ENCODE measurements around the gene H2AZ2. TPM values are rescaled to one million over a fixed set of nuclear protein-coding genes. Genes with fewer than 3 reads are reported as not detected.

H2AZ2 gene
- total RNA-seq, result 208 TPM

GRCh38 chr7:44847920-44848634, at the start of gene H2AZ2:
Gene H2AZ2 (minus strand): TSS chr7:44848087. CDS start chr7:44847971, 116 bp downstream.

GRCh38 chr7:44885394-44886317, 37.8 kb upstream of the H2AZ2 start, which contains the start of gene PURB:
Gene PURB (minus strand): TSS chr7:44885530. CDS start chr7:44885348, 182 bp downstream.

GRCh38 chr7:44796504-44797328, 51.2 kb downstream of the H2AZ2 start, which contains the start of gene PPIA:
Gene PPIA (plus strand): TSS chr7:44796681. CDS start chr7:44796725, 44 bp downstream.

Other genes starting within 250 kb of the H2AZ2 start
- 60.9 TPM for gene OGDH, start 241.5 kb downstream of the H2AZ2 start, total RNA-seq
- 20.3 TPM for gene ZMIZ2, start 99.2 kb downstream of the H2AZ2 start, total RNA-seq
- 674 TPM for gene PPIA, start 51.4 kb downstream of the H2AZ2 start, total RNA-seq
- 38.5 TPM for gene PURB, start 37.4 kb upstream of the H2AZ2 start, total RNA-seq
- 0.46 TPM for gene MYO1G, start 130.9 kb upstream of the H2AZ2 start, total RNA-seq
- gene CCM2, start 152.1 kb upstream of the H2AZ2 start, total RNA-seq, result 26.1 TPM
- 7.6 TPM for gene NACAD, start 240.9 kb upstream of the H2AZ2 start, total RNA-seq

Data from diencephalon (tissue), 1 donor.